K562 treated with DMSO at 1 percent for 24 hours (cell line): ENCODE measurements around the gene FBXO22. TPM values are rescaled to one million over a fixed set of nuclear protein-coding genes. Genes with fewer than 3 reads are reported as not detected.

Source experiments
- total RNA-seq: library from RNA; unstranded; fragments of 300-600 nt; gene quantifications from 2 replicates; pipeline ENCODE4 v1.2.3, GENCODE V29; 2022; ENCODE audit warnings: low read depth; ENCODE audit not compliant: insufficient read depth

Gene FBXO22
- total RNA-seq = 50.9 and 56.0 TPM in 2 replicates

DNA sequence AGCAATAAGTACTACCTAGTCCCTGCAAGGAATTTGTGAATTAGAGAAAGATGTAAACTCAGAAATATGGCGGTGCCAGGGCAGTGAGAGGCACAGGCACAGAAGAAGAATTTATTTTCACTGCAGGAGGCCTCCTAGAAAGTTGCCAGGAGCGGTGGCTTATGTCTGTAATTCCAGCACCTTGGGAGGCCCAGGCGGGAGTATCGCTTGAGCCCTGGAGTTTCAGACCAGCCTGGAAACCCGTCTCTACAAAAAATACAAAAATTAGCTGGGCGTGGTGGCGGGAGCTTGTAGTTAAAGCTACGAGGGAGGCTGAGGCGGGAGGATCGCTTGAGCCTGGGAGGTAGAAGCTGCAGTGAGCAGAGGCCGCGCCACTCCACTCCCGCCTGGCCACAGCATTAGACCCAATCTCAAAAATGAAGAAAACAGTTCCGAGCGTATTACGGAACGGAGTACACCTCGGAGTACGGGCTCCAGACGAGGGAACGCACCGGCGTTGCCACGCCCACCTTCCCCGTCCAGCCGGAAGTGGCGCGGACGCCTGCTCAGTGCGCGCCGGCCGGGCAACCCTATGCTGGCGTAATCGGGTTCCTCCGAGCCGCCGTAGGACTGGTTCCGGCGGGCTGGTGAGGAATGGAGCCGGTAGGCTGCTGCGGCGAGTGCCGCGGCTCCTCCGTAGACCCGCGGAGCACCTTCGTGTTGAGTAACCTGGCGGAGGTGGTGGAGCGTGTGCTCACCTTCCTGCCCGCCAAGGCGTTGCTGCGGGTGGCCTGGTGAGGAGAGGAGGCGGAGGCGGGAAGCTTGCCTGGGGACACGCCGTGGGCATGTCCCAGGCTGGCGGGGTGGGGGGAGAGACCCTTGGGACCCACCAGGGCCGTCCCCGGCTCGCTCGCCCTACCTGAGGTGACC lies at the start of gene FBXO22:
TSS of gene FBXO22 (plus strand) at position 548 of the 909 bp plus-strand sequence. CDS start at position 634, 86 bp downstream.

Other genes with a start within 250 kb of the FBXO22 start
- gene CSPG4, start 191.0 kb upstream of the FBXO22 start, total RNA-seq = 0.27 and 0.37 TPM in 2 replicates
- gene UBE2Q2, start 60.4 kb upstream of the FBXO22 start, total RNA-seq = 8.2 and 8.7 TPM in 2 replicates
- 1.1 and 3.8 TPM in 2 replicates for gene NRG4, start 108.5 kb downstream of the FBXO22 start, total RNA-seq
- gene TMEM266, start 156.1 kb downstream of the FBXO22 start, total RNA-seq = not detected in 2 replicates